ENCODE measurements around the gene AP4S1.

AP4S1 gene

GRCh38 chr14:31122098-31122611, 96.7 kb downstream of the AP4S1 start:
- peak; percentile 5 for DNase-seq (ENCODE audit: low read depth)
- no peak for TF ChIP-seq CTCF (IDR thresholded peaks at IDR 0.05; ENCODE audit: insufficient read depth, low read depth, low read length, missing control alignments)
- no peak overlapping the region for H3K4me3 ChIP-seq (ENCODE audit: low read depth, low read length)

- DNase-seq (ENCODE audit: low read depth) = no peak
- no peak overlapping the region for H3K4me3 ChIP-seq (ENCODE audit: low read depth, low read length)
- TF ChIP-seq CTCF (IDR thresholded peaks at IDR 0.05; ENCODE audit: insufficient read depth, low read depth, low read length, missing control alignments) = no peak
Observed at GRCh38 chr14:31122921-31123320, 97.5 kb downstream of the AP4S1 start.

GRCh38 chr14:31124197-31124596, 98.7 kb downstream of the AP4S1 start:
- no peak for TF ChIP-seq CTCF (IDR thresholded peaks at IDR 0.05; ENCODE audit: insufficient read depth, low read depth, low read length, missing control alignments)
- no peak for DNase-seq (ENCODE audit: low read depth)
- H3K4me3 ChIP-seq (ENCODE audit: low read depth, low read length) = no peak overlapping the region

- no peak overlapping the region for H3K4me3 ChIP-seq (ENCODE audit: low read depth, low read length)
- no peak for DNase-seq (ENCODE audit: low read depth)
- TF ChIP-seq CTCF (IDR thresholded peaks at IDR 0.05; ENCODE audit: insufficient read depth, low read depth, low read length, missing control alignments) = no peak
Observed at GRCh38 chr14:31125231-31125630, 99.8 kb downstream of the AP4S1 start.

- H3K4me3 ChIP-seq (ENCODE audit: low read depth, low read length) = no peak overlapping the region
- no peak for TF ChIP-seq CTCF (IDR thresholded peaks at IDR 0.05; ENCODE audit: insufficient read depth, low read depth, low read length, missing control alignments)
- no peak for DNase-seq (ENCODE audit: low read depth)
Observed at GRCh38 chr14:31126680-31127079, 101.2 kb downstream of the AP4S1 start.

- TF ChIP-seq CTCF (IDR thresholded peaks at IDR 0.05; ENCODE audit: insufficient read depth, low read depth, low read length, missing control alignments) = no peak
- DNase-seq (ENCODE audit: low read depth) = peak; percentile 8
- no peak overlapping the region for H3K4me3 ChIP-seq (ENCODE audit: low read depth, low read length)
Observed at GRCh38 chr14:31127690-31128089, 102.2 kb downstream of the AP4S1 start.
